DMS 273 (cell line): ENCODE results near the gene ELFN1.
A peak's percentile ranks its signal among the peaks of the same experiment; 100 is the strongest.

Experiments used
- DNase-seq: peaks from one replicate; lab custom pipeline; 2025; ENCODE audit not compliant: unreplicated experiment; lab: John Stamatoyannopoulos, UW

The ELFN1 gene

GRCh38 chr7:1693419-1693990, 23.4 kb downstream of the ELFN1 start:
- no peak for DNase-seq

DNA sequence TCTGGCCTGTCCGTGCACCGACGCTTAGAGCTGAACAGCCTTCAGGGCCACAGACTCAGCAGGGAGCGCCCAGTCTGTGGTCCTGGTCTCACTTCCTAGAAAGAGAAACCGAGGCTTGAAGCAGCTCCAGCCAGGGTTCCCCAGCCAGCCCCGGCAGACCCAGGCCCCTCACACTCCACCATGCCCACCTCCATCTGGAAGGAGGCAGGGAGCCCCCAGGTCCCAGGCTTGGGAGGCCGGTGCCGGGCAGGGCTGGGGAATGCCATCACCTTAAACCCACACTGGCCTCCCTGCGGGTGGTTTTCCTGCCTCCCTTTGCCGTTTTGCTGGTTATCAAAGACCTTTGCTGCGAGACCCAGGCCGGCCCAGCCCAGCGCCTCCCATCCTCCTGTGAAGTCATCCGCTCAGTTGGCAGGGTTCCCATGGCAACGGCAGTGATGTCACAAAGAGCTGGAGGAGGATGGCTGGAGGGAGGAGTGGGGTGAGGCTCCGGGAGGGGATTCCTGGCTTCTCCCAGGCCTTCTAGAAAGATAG, 24.0 kb downstream of the ELFN1 start:
- DNase-seq: peak; percentile 60

DNA sequence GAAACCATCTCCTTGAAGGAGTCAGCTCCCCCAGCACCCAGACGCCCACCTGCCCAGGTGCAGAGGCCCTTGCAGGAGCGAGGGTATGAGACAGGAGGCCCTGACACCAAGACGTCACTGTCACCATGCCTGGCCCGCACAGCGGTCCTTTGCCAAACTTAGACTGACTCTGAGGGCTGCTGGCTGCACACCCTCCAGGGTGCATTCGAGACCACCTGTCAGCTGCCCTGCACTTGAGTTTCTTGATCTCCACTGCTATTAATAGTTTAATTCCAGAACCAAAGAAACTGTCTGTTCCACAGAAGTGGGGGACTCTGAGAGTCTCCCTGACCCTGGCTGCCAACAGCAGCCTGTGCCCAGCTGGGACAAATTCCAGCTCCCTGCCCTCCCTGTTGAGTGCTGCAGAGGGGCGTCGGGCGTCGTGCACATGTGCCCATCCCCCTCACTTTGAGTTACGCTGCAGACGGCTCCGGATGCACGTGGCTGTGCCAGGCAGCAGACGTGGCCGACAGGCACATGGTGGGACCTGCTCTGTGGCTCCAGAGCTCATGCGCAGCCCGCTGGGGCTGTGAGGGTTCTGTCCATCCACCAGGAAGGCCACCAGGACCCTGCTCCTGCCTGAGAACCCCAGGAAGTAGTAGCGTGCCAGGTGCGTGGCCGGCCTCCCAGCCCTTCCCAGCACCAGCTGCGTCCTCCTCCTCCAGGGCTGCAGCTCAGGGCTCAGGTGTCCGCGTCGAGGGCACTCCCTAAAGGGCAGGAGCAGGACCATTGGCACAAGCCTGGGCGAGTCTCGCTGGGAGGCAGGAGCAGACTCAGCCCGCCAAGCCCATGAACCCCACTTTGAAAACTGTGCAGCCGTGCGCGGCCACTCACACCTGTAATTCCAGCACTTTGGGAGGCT, 24.8 kb downstream of the ELFN1 start:
- DNase-seq: no peak

DNA sequence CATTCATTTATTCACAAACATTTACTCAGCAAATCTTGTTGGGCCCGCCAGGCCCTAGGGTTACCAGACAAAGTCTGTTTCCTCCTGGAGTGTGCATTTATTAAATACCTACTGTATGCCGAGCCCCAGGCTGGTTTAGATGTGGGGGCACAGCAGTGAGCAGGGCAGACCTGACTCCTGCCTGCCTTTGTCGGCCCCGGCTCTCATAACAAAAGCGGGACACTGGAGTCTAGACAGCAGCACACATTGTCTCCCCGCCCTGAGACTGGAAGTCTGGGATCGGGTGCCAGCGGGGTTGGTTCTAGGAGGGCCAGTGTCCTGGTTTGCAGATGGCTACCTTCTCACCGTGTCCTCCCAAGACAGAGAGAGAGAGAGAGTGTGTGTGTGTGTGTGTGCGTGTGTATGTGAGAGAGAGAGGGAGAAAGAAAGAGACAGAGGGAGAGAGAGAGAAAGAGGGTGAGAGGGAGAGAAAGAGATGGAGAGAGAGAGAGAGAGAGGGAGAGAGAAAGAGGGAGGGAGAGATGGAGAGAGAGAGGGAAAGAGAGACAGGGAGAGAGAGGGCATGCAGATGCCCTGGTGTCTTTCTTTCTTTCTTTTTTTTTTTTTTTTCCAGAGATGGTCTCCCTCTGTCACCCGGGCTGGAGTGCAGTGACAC, 25.9 kb downstream of the ELFN1 start:
- no peak for DNase-seq

GRCh38 chr7:1696671-1697498, 26.8 kb downstream of the ELFN1 start:
- no peak for DNase-seq

DNA sequence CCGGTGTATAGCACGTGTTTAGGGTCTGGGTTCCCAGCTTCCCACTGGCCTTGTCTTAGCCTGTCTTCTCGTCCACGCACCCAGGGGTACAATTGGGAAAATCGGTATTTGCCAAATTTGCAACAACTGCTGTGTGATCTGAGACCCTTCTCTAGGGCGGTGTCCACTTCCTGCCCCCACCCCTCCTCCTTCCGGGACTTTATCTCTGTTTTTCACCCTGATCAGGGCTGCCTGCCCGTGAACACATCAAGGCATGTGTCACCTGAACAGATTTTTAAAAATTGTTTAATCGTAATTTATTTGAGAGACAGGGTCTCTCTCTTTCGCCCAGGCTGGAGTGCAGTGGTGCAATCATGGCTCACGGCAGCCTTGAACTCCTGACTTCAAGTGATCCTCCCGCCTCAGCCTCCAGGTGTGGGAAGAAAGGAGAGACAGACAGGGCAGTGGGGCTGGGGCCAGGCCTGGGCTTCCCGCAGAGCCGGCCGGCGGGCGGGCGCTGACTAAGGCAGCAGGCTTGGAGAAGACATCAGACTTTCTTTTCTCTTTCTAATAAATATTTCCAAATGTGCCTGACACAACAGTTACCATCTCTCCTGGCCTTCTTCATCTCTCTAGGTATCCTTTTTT, 27.5 kb downstream of the ELFN1 start:
- no peak for DNase-seq

GRCh38 chr7:1698201-1698600, 28.1 kb downstream of the ELFN1 start:
- no peak for DNase-seq

DNA sequence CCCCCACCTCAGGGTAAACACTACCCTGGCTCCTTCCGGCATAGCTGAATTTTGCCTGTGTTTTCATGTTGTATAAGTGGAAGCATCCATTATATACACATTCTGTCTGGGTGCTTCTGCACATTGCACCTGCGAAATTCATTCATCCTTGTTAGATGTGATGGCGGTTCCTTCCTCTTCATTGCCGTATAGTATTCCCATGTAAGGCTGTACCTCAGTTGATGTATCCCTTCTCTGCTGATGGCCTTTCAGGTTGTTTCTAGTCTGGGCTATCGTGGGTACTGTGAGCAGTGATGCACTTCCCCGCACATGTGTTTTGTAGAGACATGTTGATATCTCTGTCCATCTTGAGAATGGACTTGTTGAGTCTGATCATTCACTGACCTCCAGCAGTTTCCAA, 28.9 kb downstream of the ELFN1 start:
- DNase-seq: no peak

- DNase-seq: no peak
Measured at GRCh38 chr7:1700086-1700485, 30.0 kb downstream of the ELFN1 start.

GRCh38 chr7:1700536-1701333, 30.7 kb downstream of the ELFN1 start:
- DNase-seq: no peak

DNA sequence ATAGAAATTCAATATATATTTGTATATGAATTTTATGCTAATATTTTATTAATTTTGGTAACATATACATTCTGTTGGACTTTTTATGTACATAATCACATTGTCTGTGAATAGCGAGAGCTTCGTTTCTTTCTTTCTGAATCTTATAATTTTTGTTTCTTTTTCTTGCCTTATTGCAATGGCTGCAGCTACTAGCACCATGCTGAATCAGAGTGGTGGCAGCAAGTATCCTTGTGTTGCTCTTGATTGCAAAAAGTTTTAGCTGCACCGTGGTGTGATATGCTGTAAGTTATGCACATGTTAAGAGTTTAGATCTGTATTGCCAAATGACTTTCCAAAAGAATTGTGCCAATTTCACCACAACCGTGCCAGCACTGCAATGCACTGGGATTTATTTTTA, 32.6 kb downstream of the ELFN1 start:
- no peak for DNase-seq

- no peak for DNase-seq
Measured at GRCh38 chr7:1703441-1703840, 33.4 kb downstream of the ELFN1 start.

DNA sequence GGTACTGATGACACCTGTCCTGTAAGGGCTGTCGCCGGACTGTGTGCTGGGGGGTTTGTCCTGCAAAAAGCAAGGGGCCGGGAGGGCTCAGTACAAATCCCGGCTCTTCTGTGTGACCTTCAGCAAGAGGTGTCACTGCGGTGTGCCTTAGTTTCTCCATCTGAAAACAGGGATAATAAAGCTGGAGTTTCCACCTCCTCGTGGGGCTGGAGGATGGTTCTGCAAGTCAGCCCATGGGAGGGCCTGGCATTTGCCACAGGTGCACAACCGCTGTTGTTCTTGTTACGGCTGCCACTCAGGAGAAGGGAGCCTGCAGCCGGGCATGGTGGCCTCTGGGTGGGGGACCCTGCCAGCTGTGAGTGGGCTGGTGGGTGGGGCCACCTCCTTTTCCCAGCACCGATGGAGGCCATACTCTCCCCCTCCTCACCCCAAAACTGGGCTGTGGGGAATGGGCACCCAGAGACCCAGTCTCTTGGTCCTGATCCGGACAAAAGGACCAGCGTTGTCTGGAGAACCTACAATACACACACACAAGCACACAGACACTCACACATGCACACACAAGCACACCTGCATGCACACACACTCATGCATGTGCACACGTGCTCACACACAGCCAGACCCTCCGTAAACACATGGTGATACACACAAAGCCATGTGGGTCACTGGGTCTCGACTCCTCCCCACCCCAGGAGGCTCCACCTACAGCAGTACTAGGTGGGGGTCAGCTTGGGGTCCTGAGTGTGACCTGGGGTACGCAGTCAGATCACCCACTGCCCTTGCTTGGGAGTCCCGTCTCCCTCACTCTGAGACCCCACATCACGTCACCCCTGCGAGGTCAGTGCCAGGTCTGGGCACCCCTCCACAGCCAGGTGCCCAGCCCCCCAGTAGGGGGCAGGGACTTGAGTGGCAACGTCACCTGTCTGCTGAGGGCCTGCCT, 34.1 kb downstream of the ELFN1 start:
- no peak for DNase-seq

- DNase-seq: no peak
Measured at GRCh38 chr7:1704811-1705738, 35.0 kb downstream of the ELFN1 start.

GRCh38 chr7:1705856-1706255, 35.8 kb downstream of the ELFN1 start:
- DNase-seq: no peak

DNA sequence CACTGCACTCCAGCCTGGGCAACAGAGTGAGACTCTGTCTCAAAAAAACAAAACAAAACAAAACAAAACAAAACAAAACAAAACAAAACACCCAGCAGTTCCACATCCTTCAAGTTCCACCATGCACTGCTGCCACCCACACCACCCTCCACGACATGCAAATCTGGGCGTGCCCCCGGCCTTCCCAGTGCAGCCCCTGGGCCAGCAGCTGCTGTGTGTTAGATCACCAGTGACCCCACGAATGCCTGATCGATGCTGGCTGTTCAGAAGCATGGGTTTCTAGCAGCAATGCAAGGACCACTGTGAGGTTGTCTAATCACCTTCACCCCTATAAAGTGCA, 36.3 kb downstream of the ELFN1 start:
- DNase-seq: no peak

DNA sequence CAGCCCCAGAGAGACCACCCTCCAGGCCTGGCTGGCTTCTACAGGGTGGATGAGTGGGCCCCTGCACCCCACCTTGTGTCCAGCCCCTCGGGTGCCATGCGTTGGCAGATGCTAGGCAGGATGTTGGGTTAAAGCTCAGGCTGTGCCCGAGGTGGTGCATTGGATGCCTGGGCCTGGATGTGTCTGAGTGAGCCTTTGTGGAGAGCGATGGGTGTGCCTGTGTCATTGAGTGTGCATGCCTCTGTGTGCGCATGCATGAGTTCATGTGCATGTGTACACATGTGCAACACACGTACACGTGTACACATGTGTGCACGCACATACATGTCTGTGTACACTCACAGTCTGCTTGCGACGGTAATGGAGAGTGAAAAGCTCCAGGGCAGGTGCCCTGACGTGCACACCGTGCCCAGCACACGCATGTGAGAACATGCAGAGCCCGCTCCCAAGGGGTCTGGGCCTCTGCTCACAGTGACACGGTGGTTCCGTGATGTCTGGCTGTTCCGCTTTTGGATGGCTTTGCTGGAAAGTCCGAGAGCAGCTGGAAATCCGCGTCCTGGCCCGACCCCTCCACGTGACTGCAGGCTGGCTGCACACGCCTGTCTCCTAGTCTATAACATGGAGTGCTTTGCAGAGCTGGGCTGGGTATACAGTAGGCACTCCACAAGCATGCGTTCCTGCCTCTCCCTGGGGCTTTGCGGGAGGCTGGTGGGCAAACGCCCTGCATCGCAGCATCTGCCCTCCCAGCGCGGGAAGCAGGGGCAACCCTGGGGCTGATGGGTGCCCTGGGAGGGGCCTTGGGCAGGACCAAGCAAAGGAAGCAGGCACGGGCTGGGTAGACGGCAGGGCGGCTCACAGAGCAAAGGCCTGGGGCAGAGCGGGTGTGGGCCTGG, 36.9 kb downstream of the ELFN1 start:
- DNase-seq: no peak
